GM12875 (cell line): ENCODE measurements around the gene GPX5.

Source experiments
- H3K4me3 ChIP-seq: one replicate; pipeline ENCODE4 v1.5.1; 2011; ENCODE audit warnings: low read depth, low read length, control low read depth
- CTCF ChIP-seq: IDR thresholded peaks from 2 replicates; pipeline ENCODE4 v1.5.1; 2011; ENCODE audit warnings: low read depth, mild to moderate bottlenecking, control low read depth, inconsistent platforms, low read length, moderate library complexity, borderline replicate concordance; ENCODE audit not compliant: insufficient read depth

The GPX5 gene

GRCh38 chr6:28488916-28489365 lies 36.7 kb upstream of the GPX5 start:
- TF ChIP-seq CTCF: no peak
- no peak overlapping the region for H3K4me3 ChIP-seq

- peak overlapping the region; percentile 16 for H3K4me3 ChIP-seq
These were observed 36.1 kb upstream of the GPX5 start for GRCh38 chr6:28489366-28490204.

GRCh38 chr6:28490205-28490890 lies 35.3 kb upstream of the GPX5 start:
- H3K4me3 ChIP-seq: peak overlapping the region; percentile 16
- no peak for TF ChIP-seq CTCF

More at GRCh38 chr6:28489366-28490204, 36.1 kb upstream of the GPX5 start:
- no peak for TF ChIP-seq CTCF

GRCh38 chr6:28491984-28492317 lies 33.7 kb upstream of the GPX5 start:
- no peak for TF ChIP-seq CTCF
- H3K4me3 ChIP-seq: no peak overlapping the region

GRCh38 chr6:28496099-28496779 lies 29.4 kb upstream of the GPX5 start:
- TF ChIP-seq CTCF: no peak
- no peak overlapping the region for H3K4me3 ChIP-seq

- no peak for TF ChIP-seq CTCF
- H3K4me3 ChIP-seq: no peak overlapping the region
These were observed 28.4 kb upstream of the GPX5 start for GRCh38 chr6:28497306-28497705.
